Thoracic aorta (tissue), 2 donors: ENCODE measurements around the gene CHPF. TPM values are rescaled to one million over a fixed set of nuclear protein-coding genes. Genes with fewer than 3 reads are reported as not detected.

ENCODE experiments used
- ATAC-seq: fragments of 150-250 bp; one replicate; pipeline ENCODE4 v1.8.0; 2017; ENCODE audit warnings: low read depth; ENCODE audit not compliant: insufficient number of reproducible peaks, low FRiP score
- DNase-seq: peaks from one replicate; pipeline ENCODE4 v3.0.0-alpha.2; 2020; ENCODE audit warnings: low spot score
- H3K27ac ChIP-seq, 2 donors: fragments of 200-600 bp; sonication (generic); 1 replicate in 1 of 2; 2 replicates in 1 of 2; pipeline ENCODE4 v1.5.1; 2016; ENCODE audit warnings: mild to moderate bottlenecking in 2 of 2, moderate library complexity in 2 of 2
- H3K27me3 ChIP-seq: fragments of 200-600 bp; sonication (generic); replicated peaks from 2 replicates; pipeline ENCODE4 v1.6.0; 2016; ENCODE audit warnings: mild to moderate bottlenecking; ENCODE audit not compliant: insufficient read depth
- H3K36me3 ChIP-seq: fragments of 200-600 bp; sonication (generic); one replicate; pipeline ENCODE4 v1.5.1; 2016
- H3K4me1 ChIP-seq, 2 donors: fragments of 200-600 bp; sonication (generic); 1 replicate in 1 of 2; 2 replicates in 1 of 2; pipeline versions ENCODE4 v1.5.1 to v1.6.0; 2016; ENCODE audit warnings: low read depth in 2 of 2, mild to moderate bottlenecking in 1 of 2; ENCODE audit not compliant: control insufficient read depth in 1 of 2
- H3K4me3 ChIP-seq: fragments of 200-600 bp; sonication (generic); 2 replicates; pipeline ENCODE4 v1.5.1; 2016; ENCODE audit warnings: mild to moderate bottlenecking
- H3K9me3 ChIP-seq: fragments of 200-600 bp; sonication (generic); 2 replicates; pipeline ENCODE4 v1.5.1; 2016
- total RNA-seq, 2 donors: library from RNA; depleted of rRNA; stranded (reverse); fragments of >200 nt; gene quantifications; one replicate each; pipeline versions ENCODE4 v1.1.0 to v1.2.3, GENCODE V29; 2016
- TF ChIP-seq, protein P1 (sequence below): fragments of 200-600 bp; sonication (generic); IDR thresholded peaks from one replicate; pipeline ENCODE4 v1.5.1; 2019; ENCODE audit warnings: antibody characterized with exemption

CHPF gene
- total RNA-seq, 2 donors from 2014 or later = 184 to 269 TPM

DNA sequence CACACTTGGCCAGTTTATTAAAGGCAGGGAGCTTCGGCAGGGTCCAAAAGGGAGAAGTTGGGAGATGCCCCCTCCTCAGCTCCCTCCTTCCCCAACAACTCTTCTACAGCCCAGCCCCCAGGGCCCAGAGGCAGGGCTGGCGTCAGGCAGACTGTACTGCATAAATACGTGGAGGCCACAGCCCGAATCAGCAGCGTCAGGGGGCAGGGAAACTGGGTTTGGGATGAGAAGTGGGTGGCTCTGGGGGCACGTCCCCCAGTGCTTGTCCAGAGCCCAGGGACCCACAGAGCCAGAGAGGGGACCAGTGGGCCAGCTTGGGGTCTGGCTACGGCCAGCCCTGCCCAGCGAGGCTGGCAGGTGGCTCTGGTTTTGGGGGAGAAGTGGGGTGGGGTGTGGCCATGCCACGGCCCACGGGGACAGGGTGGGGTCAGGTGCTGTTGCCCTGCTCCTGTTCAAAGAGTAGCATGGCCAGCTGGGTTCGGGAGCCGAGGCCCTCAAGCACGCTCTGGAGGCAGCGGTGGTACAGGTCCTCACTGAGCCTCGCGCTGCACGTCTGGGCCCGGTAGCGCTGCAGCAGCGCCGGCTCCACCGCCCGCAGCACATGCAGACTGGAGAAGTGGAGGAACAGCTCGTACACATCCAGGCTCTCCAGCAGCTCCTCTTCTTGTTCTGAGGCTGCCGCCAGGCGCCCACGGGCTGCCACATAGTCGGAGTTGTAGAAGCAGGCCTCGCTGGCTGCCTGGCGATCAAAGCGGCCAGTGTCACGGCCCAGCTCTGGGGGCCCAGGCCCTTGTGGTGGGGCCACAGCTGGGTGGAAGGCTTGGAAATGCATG is 4.4 kb downstream of the CHPF start:
- ATAC-seq = no peak

DNA sequence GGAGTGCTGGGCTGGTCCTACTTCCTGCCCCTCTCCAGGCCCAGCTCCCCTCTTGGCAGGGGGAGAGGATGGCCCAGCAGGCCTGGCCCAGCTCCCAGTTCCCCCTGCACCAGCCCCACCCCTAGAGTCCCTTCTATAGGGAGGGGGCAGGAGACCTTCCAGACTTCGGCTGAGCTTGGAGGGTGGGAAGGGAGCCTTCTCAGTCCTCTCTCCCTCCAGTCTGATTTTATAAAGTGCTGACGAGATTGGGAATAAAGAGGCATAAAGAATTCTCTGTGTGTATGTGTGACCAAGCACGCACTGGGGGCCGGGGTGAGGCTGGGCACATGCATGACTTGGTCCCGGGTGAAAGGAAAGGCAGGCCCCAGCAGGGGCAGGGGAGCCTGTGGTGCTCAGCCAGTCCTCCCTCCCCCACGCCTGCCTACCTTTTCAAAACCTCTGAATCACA is 5.1 kb downstream of the CHPF start:
- Histone ChIP-seq H3K9me3 (no peaks in the 10 kb centered on the region), H3K27ac (no peak overlapping the region), H3K4me1 (peaks cover 9 to 15% of the 10 kb centered on the region in 2 donors), H3K36me3 (peaks cover 26% of the 10 kb centered on the region), H3K27me3 (no peaks in the 10 kb centered on the region), H3K4me3 (no peak overlapping the region)
- TF ChIP-seq, protein P1, sequence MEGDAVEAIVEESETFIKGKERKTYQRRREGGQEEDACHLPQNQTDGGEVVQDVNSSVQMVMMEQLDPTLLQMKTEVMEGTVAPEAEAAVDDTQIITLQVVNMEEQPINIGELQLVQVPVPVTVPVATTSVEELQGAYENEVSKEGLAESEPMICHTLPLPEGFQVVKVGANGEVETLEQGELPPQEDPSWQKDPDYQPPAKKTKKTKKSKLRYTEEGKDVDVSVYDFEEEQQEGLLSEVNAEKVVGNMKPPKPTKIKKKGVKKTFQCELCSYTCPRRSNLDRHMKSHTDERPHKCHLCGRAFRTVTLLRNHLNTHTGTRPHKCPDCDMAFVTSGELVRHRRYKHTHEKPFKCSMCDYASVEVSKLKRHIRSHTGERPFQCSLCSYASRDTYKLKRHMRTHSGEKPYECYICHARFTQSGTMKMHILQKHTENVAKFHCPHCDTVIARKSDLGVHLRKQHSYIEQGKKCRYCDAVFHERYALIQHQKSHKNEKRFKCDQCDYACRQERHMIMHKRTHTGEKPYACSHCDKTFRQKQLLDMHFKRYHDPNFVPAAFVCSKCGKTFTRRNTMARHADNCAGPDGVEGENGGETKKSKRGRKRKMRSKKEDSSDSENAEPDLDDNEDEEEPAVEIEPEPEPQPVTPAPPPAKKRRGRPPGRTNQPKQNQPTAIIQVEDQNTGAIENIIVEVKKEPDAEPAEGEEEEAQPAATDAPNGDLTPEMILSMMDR = no peak
- DNase-seq = no peak
- ATAC-seq = no peak

More for the DNA sequence above, 4.4 kb downstream of the CHPF start:
- Histone ChIP-seq H3K36me3 (peaks cover 26% of the 10 kb centered on the region), H3K27ac (no peak overlapping the region), H3K4me3 (no peak overlapping the region), H3K27me3 (no peaks in the 10 kb centered on the region), H3K9me3 (no peaks in the 10 kb centered on the region), H3K4me1 (peaks cover 10 to 16% of the 10 kb centered on the region in 2 donors)
- no peak for DNase-seq
- TF ChIP-seq, protein P1 = no peak

DNA sequence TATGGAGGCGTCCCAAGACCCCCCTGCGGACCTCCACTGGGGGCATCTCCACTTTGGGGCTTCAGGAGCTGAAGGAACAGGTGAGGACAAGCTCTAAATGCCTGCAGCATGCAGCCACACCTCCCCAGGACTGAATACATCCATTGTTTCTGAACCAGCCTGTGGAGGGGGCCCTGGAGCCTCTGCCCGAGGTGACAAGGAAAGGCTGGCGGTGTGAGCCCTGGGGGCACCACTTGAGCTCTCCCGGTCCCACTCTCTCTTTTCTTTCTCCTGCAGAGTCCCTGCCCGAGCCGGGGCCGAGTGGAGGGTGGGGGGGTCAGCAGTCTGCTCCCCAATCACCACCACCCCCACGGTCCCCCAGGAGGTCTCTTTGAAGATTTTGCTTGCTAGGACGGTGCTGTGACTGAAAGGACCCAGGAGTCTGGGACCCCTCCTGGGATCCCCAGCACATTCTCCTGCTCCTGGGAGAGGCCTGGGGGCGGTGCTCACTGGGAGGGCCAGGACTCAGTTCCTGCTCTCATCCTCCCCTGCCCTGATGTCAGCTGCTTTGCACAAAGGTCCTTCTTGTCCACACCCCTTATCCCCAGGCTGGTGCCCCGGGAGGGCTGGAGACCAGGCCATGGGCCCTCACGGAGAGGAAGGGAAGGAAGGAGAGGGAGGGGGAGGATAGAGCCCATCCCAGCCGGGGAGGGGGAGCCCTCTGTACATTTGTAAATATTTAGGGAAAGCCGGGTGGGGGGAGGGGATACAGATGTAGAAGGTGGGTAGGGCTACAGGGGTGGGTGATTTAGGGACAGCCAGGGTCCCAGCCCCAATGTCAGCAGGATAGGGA is 5.7 kb downstream of the CHPF start:
- no peaks in the 10 kb centered on the region for H3K9me3 ChIP-seq
- H3K27ac ChIP-seq = no peak overlapping the region
- DNase-seq (no peak), ATAC-seq (no peak)
- peaks cover 9 to 14% of the 10 kb centered on the region in 2 donors for H3K4me1 ChIP-seq
- TF ChIP-seq, protein P1 = no peak
- H3K27me3 ChIP-seq = no peaks in the 10 kb centered on the region
- H3K36me3 ChIP-seq = peaks cover 26% of the 10 kb centered on the region
- H3K4me3 ChIP-seq = no peak overlapping the region

DNA sequence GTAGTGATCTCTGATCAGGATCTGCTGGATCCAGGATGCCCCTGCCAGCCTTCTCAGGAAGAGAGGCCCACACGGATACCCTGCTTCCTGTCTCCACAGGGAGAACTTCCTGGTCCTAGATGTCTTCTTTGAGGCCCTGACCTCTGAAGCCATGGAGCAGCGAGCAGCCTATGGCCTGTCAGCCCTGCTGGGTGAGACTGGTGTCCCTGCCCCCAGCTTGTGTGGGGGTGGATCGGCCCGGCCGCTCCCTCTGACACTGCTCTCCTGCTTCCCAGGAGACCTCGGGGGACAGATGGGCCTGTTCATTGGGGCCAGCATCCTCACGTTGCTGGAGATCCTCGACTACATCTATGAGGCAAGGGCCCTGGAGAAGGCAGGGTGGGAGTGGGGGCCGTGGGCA is 6.6 kb downstream of the CHPF start:
- no peaks in the 10 kb centered on the region for H3K9me3 ChIP-seq
- peaks cover 5 to 6% of the 10 kb centered on the region in 2 donors for H3K4me1 ChIP-seq
- peaks cover 26% of the 10 kb centered on the region for H3K36me3 ChIP-seq
- no peak overlapping the region for H3K4me3 ChIP-seq
- H3K27me3 ChIP-seq = no peaks in the 10 kb centered on the region
- no peak overlapping the region for H3K27ac ChIP-seq
- no peak for DNase-seq
- ATAC-seq = no peak
- TF ChIP-seq, protein P1 = no peak

DNA sequence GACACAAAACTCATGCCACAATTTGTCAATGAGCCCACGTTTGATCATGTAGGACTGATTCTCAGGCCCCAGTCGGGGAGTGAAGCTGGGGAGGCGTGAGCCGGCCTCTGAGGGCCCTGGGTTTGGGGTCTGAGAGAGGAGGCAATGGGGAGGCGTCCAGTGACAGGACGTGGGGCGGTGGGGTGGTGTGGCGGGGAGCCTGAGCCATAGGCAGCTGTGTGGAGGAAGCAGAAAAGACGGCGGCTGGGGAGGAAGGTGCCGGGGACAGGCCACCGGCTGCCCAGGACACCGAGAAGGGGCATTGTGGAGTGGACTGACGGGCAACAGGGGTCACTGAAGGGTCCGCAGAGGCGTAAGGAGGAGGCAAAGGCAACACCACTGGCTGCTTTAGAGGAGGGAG is 7.2 kb downstream of the CHPF start:
- H3K4me1 ChIP-seq = peaks cover 0 to under 1% of the 10 kb centered on the region in 2 donors
- H3K27me3 ChIP-seq = no peaks in the 10 kb centered on the region
- H3K36me3 ChIP-seq = peaks cover 25% of the 10 kb centered on the region
- ATAC-seq (no peak), DNase-seq (no peak)
- TF ChIP-seq, protein P1 = no peak
- H3K4me3 ChIP-seq = no peak overlapping the region
- no peaks in the 10 kb centered on the region for H3K9me3 ChIP-seq
- no peak overlapping the region for H3K27ac ChIP-seq
